ENCODE results near the gene ADAMTS17. TPM values are rescaled to one million over a fixed set of nuclear protein-coding genes. Genes with fewer than 3 reads are reported as not detected.
A peak's percentile ranks its signal among the peaks of the same experiment; 100 is the strongest.

Gene ADAMTS17
- total RNA-seq, 4 donors from 2014 or later: 6.0 to 17.6 (median 8.2) TPM

DNA sequence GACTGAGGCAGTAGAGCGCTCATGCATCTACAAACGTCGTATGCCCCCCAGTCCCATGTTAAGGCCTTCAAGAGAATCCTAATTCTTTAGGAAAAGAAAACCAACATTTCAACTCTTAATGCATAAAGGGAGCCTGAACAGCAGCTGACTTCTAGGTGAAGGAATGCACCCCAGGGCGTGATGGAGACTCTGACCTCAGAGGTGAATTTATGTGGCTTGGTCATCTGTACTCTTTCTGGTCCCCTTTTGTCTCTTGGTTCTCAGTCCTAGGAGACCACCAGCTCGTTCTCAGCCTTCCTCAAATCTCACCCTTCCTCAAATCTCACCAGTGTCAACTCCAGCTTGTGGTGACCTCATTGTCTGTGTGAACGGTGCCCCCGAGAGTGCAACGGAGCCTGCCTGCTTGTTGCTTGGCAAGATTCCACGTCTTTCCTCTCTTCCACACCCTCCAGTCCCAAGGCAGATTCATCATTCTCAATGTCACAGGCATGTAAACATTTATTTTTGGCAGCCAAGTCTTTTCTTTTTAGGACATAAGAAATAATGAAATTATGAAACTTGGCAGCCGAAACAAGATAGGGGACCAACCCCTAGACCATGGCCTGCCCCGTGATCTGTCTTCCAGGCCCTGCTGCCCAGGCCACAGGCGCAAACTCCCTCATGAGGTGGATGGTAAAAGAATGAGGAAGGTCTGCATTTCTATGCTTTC, 166.2 kb downstream of the ADAMTS17 start:
- DNase-seq: no peak
- 65 to 68% methylated on average over 6 to 12 of the region's 12 CpGs for WGBS, 2 donors (ENCODE audit: low coverage in 1 of 2)
- H3K27ac ChIP-seq: peak overlapping the region in 3 of 4 donors; percentile 16 to 71 (median 58)
- no peak overlapping the region for H3K4me3 ChIP-seq
- no peaks in the 10 kb centered on the region for H3K27me3 ChIP-seq
- H3K4me1 ChIP-seq: peaks cover 0 to 5% (median 1%) of the 10 kb centered on the region in 4 donors
- H3K9me3 ChIP-seq: peaks cover 10 to 15% of the 10 kb centered on the region in 2 donors
- no peaks in the 10 kb centered on the region for H3K36me3 ChIP-seq
- TF ChIP-seq POLR2AphosphoS5 (IDR thresholded peaks at IDR 0.05): peak in 2 of 3 donors; percentile 13 to 31
- TF ChIP-seq, protein P1, sequence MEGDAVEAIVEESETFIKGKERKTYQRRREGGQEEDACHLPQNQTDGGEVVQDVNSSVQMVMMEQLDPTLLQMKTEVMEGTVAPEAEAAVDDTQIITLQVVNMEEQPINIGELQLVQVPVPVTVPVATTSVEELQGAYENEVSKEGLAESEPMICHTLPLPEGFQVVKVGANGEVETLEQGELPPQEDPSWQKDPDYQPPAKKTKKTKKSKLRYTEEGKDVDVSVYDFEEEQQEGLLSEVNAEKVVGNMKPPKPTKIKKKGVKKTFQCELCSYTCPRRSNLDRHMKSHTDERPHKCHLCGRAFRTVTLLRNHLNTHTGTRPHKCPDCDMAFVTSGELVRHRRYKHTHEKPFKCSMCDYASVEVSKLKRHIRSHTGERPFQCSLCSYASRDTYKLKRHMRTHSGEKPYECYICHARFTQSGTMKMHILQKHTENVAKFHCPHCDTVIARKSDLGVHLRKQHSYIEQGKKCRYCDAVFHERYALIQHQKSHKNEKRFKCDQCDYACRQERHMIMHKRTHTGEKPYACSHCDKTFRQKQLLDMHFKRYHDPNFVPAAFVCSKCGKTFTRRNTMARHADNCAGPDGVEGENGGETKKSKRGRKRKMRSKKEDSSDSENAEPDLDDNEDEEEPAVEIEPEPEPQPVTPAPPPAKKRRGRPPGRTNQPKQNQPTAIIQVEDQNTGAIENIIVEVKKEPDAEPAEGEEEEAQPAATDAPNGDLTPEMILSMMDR (IDR thresholded peaks at IDR 0.05): no peak
- no peak for TF ChIP-seq POLR2A (IDR thresholded peaks at IDR 0.05)
- in situ Hi-C loops (cut with MboI; ENCODE audit: low pct_ligation_motif_present in 1 of 4, low pct_unique_long_range_greater_than_20kb in 1 of 4, low sequenced_read_pairs in 3 of 4): no loop called here
- intact Hi-C loops (cut with DNase I; ENCODE audit: low total_unique reads): no loop called here

- no peaks in the 10 kb centered on the region for H3K27me3 ChIP-seq
- TF ChIP-seq POLR2AphosphoS5 (IDR thresholded peaks at IDR 0.05) (no peak), EP300 (IDR thresholded peaks at IDR 0.05; ENCODE audit: low read depth) (no peak), POLR2A (IDR thresholded peaks at IDR 0.05) (no peak)
- TF ChIP-seq, protein P1 (IDR thresholded peaks at IDR 0.05): no peak
- intact Hi-C loops (cut with DNase I; ENCODE audit: low total_unique reads): loop anchor here (5.0 kb wide), 1 partner anchor 878 kb away; no protein-coding TSS in a partner anchor
- H3K9me3 ChIP-seq: peaks cover 10 to 15% of the 10 kb centered on the region in 2 donors
- H3K27ac ChIP-seq: peak overlapping the region in 3 of 4 donors; percentile 8 to 71 (median 58)
- H3K4me1 ChIP-seq: peaks cover 0 to 5% (median 1%) of the 10 kb centered on the region in 4 donors
- 84% methylated on average over 3 of the region's 3 CpGs; no CpG with 5 or more reads in 1 of the 2 donors for WGBS, 2 donors (ENCODE audit: low coverage in 1 of 2)
- in situ Hi-C loops (cut with MboI; ENCODE audit: low pct_ligation_motif_present in 1 of 4, low pct_unique_long_range_greater_than_20kb in 1 of 4, low sequenced_read_pairs in 3 of 4): no loop called here
- DNase-seq: no peak
- H3K4me3 ChIP-seq: no peak overlapping the region
- H3K36me3 ChIP-seq: no peaks in the 10 kb centered on the region
Measured at GRCh38 chr15:100174904-100175275, 166.9 kb downstream of the ADAMTS17 start.

- Histone ChIP-seq H3K36me3 (no peaks in the 10 kb centered on the region), H3K4me3 (no peak overlapping the region), H3K9me3 (peaks cover 10 to 15% of the 10 kb centered on the region in 2 donors), H3K27ac (peak overlapping the region in 3 of 4 donors; percentile 8 to 71 (median 58)), H3K27me3 (no peaks in the 10 kb centered on the region), H3K4me1 (peaks cover 0 to 5% (median 1%) of the 10 kb centered on the region in 4 donors)
- intact Hi-C loops (cut with DNase I; ENCODE audit: low total_unique reads) (loop anchor here (5.0 kb wide), 1 partner anchor 877 kb away; no protein-coding TSS in a partner anchor), in situ Hi-C loops (cut with MboI; ENCODE audit: low pct_ligation_motif_present in 1 of 4, low pct_unique_long_range_greater_than_20kb in 1 of 4, low sequenced_read_pairs in 3 of 4) (no loop called here)
- WGBS, 2 donors (ENCODE audit: low coverage in 1 of 2): 44 to 46% methylated on average over 6 to 7 of the region's 7 CpGs
- TF ChIP-seq, protein P1 (IDR thresholded peaks at IDR 0.05): no peak
- TF ChIP-seq POLR2AphosphoS5 (IDR thresholded peaks at IDR 0.05): no peak
- no peak for TF ChIP-seq EP300 (IDR thresholded peaks at IDR 0.05; ENCODE audit: low read depth)
- no peak for TF ChIP-seq POLR2A (IDR thresholded peaks at IDR 0.05)
- no peak for DNase-seq
Measured at GRCh38 chr15:100174159-100174903, 167.4 kb downstream of the ADAMTS17 start.

- WGBS, 2 donors (ENCODE audit: low coverage in 1 of 2): 93 to 94% methylated on average over 3 to 7 of the region's 7 CpGs
- no peak overlapping the region for H3K27ac ChIP-seq
- H3K27me3 ChIP-seq: no peaks in the 10 kb centered on the region
- intact Hi-C loops (cut with DNase I; ENCODE audit: low total_unique reads): loop anchor here (5.0 kb wide), 1 partner anchor 875 kb away; no protein-coding TSS in a partner anchor
- TF ChIP-seq POLR2A (IDR thresholded peaks at IDR 0.05) (no peak), POLR2AphosphoS5 (IDR thresholded peaks at IDR 0.05) (no peak)
- TF ChIP-seq, protein P1 (IDR thresholded peaks at IDR 0.05): no peak
- in situ Hi-C loops (cut with MboI; ENCODE audit: low pct_ligation_motif_present in 1 of 4, low pct_unique_long_range_greater_than_20kb in 1 of 4, low sequenced_read_pairs in 3 of 4): no loop called here
- peaks cover 10 to 15% of the 10 kb centered on the region in 2 donors for H3K9me3 ChIP-seq
- DNase-seq: no peak
- peaks cover 0 to 5% (median 1%) of the 10 kb centered on the region in 4 donors for H3K4me1 ChIP-seq
- H3K36me3 ChIP-seq: no peaks in the 10 kb centered on the region
- no peak overlapping the region for H3K4me3 ChIP-seq
Measured at GRCh38 chr15:100172356-100173024, 169.3 kb downstream of the ADAMTS17 start.
